ENCODE measurements around the gene ARSD.

ARSD gene

GRCh38 chrX:2855761-2856160 lies 73.4 kb downstream of the ARSD start:
- TF ChIP-seq, protein P1, sequence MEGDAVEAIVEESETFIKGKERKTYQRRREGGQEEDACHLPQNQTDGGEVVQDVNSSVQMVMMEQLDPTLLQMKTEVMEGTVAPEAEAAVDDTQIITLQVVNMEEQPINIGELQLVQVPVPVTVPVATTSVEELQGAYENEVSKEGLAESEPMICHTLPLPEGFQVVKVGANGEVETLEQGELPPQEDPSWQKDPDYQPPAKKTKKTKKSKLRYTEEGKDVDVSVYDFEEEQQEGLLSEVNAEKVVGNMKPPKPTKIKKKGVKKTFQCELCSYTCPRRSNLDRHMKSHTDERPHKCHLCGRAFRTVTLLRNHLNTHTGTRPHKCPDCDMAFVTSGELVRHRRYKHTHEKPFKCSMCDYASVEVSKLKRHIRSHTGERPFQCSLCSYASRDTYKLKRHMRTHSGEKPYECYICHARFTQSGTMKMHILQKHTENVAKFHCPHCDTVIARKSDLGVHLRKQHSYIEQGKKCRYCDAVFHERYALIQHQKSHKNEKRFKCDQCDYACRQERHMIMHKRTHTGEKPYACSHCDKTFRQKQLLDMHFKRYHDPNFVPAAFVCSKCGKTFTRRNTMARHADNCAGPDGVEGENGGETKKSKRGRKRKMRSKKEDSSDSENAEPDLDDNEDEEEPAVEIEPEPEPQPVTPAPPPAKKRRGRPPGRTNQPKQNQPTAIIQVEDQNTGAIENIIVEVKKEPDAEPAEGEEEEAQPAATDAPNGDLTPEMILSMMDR (IDR thresholded peaks at IDR 0.05; ENCODE audit: borderline replicate concordance, insufficient read depth, low read depth, low read length) = no peak
- H3K4me3 ChIP-seq (ENCODE audit: low read depth, low read length) = no peak overlapping the region

- H3K4me3 ChIP-seq (ENCODE audit: low read depth, low read length) = no peak overlapping the region
- TF ChIP-seq, protein P1 (IDR thresholded peaks at IDR 0.05; ENCODE audit: borderline replicate concordance, insufficient read depth, low read depth, low read length) = no peak
Measured at GRCh38 chrX:2854918-2855317, 74.2 kb downstream of the ARSD start.
